Epithelial cell of proximal tubule (primary cell): ENCODE measurements around the gene PHLPP1. TPM values are rescaled to one million over a fixed set of nuclear protein-coding genes. Genes with fewer than 3 reads are reported as not detected.

Source experiments
- DNase-seq: peaks from one replicate; pipeline ENCODE4 v3.0.0-alpha.2; 2011; ENCODE audit warnings: low read depth
- H3K4me3 ChIP-seq: 2 replicates; pipeline ENCODE4 v1.5.1; 2011; ENCODE audit warnings: low read depth, mild to moderate bottlenecking, low read length
- total RNA-seq: library from RNA; depleted of rRNA; stranded (reverse); fragments of >200 nt; gene quantifications from 2 replicates; pipeline ENCODE4 v1.2.3, GENCODE V29; 2015
- TF ChIP-seq, protein P1 (sequence below): conservative IDR thresholded peaks from 2 replicates; pipeline ENCODE4 v1.5.1; 2012; ENCODE audit warnings: low read depth, mild to moderate bottlenecking, low read length

The PHLPP1 gene
- total RNA-seq, 1 donor from 2014 or later: 9.0 TPM

DNA sequence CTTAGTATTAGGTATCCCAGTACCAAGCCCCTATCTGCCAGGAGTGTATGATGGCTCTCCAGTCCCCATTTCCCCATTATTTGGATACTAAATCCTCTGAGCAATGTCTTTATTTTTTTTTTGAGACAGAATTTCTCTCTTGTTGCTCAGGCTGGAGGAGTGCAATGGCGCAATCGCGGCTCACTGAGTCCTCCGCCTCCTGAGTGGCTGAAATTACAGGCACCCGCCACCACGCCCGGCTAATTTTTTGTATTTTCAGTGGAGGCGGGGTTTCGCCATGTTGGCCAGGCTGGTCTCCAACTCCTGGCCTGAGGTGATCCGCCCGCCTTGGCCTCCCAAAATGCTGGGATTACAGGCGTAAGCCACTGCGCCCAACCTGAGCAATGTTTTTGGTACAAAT is 3.6 kb upstream of the PHLPP1 start:
- no peak for DNase-seq
- TF ChIP-seq, protein P1, sequence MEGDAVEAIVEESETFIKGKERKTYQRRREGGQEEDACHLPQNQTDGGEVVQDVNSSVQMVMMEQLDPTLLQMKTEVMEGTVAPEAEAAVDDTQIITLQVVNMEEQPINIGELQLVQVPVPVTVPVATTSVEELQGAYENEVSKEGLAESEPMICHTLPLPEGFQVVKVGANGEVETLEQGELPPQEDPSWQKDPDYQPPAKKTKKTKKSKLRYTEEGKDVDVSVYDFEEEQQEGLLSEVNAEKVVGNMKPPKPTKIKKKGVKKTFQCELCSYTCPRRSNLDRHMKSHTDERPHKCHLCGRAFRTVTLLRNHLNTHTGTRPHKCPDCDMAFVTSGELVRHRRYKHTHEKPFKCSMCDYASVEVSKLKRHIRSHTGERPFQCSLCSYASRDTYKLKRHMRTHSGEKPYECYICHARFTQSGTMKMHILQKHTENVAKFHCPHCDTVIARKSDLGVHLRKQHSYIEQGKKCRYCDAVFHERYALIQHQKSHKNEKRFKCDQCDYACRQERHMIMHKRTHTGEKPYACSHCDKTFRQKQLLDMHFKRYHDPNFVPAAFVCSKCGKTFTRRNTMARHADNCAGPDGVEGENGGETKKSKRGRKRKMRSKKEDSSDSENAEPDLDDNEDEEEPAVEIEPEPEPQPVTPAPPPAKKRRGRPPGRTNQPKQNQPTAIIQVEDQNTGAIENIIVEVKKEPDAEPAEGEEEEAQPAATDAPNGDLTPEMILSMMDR: no peak
- H3K4me3 ChIP-seq: no peak overlapping the region

DNA sequence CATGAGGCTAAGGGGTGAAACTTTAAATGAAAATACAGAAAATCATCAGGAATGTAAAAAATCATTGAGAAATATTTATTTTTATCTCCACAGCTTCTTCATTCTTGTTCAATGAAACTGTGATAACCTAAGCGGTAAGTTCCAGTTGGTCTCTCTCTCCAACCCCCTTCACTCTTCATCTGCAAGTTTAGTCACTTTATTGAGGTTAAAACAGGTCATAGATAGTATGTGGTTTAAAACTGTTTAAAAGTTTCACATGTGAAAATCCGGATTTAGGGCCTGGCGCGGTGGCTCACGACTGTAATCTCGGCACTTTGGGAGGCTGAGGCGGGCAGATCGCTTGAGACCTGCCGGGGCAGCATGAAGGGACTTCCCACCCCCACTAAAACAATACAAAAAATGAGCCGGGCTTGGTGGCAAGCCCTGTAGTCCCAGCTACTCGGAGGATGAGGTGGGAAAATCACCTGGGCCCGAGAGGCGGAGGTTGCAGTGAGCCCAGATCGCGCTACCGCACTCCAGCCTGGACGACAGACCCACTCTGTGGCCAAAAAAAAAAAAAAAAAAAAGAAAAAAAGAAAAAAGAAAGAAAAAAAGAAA is 1.6 kb upstream of the PHLPP1 start:
- TF ChIP-seq, protein P1: no peak
- no peak for DNase-seq
- no peak overlapping the region for H3K4me3 ChIP-seq

DNA sequence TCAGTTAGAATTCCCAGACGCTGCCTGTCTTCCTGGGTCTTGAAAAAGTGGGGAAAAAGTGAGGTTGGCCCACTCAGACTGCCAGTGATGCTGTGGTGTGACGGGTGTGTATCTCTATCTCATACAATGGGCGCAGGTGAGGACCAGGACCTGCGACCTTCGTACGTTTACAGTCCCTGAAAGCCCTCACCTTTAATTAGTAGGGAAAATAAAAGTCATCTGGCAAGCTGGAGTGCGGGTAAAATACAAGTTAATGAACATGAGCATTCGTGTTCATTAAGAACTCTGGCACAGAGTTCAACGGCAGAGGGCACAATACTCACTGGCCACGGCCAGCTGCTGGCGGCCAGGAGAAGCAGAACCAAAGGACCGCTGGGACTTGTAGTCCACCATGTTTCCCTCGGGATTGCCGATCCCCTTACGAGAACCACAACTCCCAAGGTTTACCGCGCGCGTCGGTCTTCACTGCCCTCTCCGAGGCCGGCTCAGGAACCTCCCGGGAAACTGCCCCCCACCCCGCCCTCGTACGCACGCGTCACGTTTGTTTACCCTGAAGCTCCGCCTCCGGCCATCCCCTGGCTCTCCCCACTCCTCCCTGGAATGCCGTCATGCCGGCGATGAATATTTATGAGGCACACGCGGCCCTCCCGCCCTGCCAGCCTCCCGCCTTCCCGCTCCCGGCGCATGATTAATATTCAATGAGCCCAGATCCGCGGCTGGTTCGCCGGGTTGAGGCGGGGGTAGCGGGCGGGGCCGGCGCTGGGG is 488 bp upstream of the PHLPP1 start:
- peak overlapping the region; percentile 62 for H3K4me3 ChIP-seq
- TF ChIP-seq, protein P1: peak; percentile 83
- peak; percentile 97 for DNase-seq

DNA sequence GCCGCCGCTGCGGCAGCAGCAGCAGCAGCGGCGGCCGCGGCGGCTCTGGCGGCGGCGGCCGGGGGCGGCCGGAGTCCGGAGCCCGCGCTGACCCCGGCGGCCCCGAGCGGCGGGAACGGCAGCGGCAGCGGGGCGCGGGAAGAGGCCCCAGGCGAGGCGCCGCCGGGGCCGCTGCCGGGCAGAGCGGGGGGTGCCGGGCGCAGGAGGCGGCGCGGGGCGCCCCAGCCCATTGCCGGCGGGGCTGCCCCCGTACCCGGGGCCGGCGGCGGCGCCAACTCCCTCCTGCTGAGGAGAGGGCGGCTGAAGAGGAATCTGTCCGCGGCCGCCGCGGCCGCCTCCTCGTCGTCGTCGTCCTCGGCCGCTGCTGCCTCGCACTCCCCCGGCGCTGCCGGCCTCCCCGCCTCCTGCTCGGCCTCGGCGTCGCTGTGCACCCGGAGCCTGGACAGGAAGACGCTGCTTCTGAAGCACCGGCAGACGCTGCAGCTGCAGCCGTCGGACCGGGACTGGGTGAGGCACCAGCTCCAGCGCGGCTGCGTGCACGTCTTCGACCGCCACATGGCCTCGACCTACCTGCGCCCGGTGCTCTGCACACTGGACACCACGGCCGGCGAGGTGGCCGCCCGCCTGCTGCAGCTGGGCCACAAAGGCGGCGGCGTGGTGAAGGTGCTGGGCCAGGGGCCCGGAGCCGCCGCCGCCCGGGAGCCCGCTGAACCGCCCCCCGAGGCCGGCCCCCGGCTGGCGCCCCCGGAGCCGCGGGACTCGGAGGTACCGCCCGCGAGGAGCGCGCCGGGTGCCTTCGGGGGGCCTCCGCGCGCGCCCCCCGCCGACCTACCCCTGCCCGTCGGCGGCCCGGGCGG is 646 bp downstream of the PHLPP1 start:
- H3K4me3 ChIP-seq: peak overlapping the region; percentile 66
- no peak for DNase-seq
- TF ChIP-seq, protein P1: no peak

DNA sequence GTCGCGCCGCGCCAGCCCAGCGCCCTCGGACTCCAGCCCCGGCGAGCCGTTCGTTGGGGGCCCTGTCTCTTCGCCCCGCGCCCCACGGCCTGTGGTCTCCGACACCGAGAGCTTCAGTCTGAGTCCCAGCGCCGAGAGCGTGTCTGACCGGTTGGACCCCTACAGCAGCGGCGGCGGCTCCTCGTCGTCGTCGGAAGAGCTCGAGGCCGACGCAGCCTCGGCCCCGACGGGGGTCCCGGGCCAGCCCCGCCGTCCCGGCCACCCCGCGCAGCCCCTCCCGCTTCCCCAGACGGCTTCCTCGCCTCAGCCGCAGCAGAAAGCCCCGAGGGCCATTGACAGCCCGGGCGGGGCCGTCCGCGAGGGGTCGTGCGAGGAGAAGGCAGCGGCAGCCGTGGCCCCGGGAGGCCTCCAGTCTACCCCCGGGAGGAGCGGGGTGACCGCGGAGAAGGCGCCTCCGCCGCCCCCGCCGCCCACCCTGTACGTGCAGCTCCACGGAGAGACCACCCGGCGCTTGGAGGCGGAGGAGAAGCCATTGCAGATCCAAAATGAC is 1.4 kb downstream of the PHLPP1 start:
- TF ChIP-seq, protein P1: no peak
- DNase-seq: no peak
- H3K4me3 ChIP-seq: peak overlapping the region; percentile 66

DNA sequence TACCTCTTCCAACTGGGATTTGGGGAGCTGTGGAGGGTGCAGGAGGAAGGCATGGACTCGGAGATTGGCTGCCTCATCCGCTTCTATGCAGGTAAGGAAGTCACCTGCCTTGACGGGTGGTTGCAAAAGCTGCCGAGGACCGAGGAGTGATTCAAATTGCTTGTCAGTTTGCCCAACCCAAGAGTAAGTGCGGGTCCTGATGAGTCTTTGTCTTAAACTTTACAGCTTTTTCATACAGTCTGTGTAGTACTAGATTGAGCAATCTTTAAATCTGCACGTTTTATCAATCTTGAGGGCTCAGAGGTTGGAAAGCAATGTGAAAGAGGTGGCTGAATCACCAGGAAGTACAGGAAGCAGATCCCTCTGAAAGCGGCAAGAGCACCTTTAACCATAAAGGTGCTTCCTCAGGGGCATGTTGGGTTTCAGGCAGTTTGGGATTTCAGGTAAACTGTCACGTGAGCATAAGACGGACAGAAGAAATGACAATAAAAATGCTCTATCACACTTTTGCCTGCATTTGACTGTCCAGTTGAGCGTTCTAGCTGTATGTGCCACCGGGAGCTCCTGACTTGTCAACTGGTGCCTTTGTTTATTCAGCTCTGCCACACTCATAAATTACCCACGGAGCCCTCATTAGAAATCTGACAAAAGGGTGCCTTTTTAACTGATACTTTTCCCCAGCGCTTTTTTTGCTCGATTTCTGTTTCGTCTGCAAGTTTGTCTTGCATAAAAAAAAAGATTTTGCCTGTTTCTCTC is 2.0 kb downstream of the PHLPP1 start:
- TF ChIP-seq, protein P1: no peak
- peak overlapping the region; percentile 66 for H3K4me3 ChIP-seq
- peak; percentile 57 for DNase-seq
